Suppressor macrophage treated with lipopolysaccharide for 4 hours (primary cell): ENCODE results near the gene ZFP36.

Experiments used
- DNase-seq: peaks from one replicate; pipeline ENCODE4 v3.0.0-alpha.2; 2020

The ZFP36 gene

DNA sequence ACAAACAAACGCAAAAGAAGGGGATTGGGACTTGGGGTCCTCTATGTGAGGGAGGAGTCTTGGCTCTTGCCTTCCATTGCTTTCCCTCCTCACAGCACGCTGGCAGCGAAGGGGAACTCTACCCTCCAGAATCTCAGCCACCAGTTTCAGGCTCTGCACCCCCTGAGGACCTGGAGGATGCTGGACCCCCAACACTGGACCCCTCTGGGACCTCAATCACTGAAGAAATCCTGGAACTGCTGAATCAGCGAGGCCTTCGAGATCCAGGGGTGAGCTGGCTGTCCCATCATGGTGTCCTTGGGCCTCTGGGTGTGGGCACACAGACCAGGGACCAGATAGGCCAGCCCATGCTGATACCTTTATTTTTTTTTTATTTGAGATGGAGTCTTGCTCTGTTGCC lies 15.4 kb downstream of the ZFP36 start:
- DNase-seq = no peak

DNA sequence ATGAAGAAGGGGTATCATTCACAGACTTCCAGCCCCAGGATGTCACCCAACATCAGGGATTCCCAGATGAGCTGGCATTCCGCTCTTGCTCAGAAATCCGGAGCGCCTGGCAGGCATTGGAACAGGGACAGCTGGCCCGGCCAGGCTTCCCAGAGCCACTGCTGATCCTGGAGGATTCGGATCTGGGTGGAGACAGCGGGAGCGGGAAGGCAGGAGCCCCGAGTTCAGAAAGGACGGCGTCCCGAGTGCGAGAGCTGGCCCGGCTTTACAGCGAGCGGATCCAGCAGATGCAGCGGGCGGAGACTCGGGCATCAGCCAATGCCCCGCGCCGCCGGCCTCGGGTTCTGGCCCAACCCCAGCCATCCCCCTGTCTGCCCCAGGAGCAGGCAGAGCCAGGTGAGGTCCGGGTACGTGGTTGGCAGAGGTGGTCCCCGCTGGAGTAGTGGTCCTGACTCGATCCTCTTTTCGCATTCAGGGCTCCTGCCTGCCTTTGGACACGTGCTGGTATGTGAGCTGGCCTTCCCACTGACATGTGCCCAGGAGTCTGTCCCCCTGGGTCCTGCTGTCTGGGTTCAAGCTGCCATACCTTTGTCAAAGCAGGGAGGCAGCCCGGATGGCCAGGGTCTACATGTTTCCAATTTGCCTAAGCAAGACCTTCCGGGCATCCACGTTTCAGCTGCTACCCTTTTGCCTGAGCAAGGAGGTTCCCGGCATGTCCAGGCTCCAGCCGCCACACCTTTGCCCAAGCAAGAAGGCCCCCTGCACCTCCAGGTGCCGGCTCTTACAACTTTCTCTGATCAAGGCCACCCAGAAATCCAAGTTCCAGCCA lies 16.8 kb downstream of the ZFP36 start:
- DNase-seq = no peak

DNA sequence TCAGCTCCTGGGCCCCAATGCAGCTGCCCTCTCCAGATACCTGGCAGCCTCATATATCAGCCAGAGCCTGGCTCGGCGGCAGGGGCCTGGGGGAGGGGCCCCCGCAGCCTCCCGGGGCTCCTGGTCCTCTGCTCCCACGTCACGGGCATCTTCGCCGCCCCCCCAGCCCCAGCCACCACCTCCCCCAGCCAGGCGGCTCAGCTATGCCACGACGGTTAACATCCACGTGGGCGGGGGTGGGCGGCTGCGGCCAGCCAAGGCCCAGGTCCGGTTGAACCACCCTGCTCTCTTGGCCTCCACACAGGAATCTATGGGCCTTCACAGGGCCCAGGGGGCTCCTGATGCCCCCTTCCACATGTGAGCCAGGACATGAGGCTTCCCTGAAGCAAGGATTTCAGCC lies 18.3 kb downstream of the ZFP36 start:
- no peak for DNase-seq

DNA sequence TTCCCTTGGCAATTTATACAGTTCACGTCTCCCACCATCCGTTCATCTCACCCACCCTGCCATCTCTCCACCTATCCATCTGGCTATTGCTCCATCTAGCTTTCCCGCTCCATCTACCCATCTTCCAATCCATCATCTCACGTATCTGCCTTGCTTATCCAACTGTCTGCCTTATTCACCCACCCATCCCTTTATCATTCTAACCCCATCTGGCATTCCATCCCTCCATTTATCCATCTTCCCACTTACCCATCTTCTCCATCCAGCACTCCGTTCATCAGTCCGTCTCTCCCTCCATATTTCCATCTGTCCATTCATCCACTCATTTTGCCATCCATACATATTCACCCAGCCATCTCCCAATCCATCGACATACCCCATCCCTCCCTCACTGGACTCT lies 19.1 kb downstream of the ZFP36 start:
- no peak for DNase-seq

DNA sequence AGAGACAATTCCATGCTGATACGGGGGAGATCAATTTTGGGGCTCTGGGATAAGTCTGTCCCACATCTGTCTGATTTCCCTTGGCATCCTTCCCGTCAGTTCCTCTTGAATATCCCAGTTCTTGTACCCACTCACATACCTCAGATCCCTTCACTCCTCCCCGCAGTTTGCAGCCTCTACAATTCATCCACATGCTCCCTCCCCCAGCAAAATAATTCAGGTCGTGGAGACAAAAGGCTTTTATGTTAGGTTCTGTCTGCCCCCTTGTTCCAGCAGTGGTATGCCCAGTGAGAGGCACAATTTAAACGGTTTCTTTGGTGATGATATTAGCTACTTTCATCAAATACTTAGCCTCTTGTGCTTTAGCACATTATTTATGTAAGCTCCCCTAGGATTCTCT lies 19.5 kb downstream of the ZFP36 start:
- no peak for DNase-seq

DNA sequence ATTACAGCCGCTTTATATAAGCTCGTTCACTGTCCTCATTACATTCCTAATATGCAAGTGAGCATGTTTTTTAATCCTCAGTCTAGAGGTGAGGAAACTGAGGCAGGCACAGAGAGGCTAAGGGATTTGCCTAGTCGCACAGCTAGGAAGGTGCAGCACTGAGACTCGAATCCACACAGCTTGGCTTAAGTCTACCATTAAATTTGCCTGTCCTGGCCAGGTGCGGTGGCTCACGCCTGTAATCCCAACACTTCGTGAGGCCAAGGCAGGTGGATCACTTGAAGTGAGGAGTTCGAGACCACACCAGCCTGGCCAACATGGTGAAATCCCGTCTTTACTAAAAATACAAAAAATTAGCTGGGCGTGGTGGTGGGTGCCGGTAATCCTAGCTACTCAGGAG lies 21.1 kb downstream of the ZFP36 start:
- DNase-seq = no peak

DNA sequence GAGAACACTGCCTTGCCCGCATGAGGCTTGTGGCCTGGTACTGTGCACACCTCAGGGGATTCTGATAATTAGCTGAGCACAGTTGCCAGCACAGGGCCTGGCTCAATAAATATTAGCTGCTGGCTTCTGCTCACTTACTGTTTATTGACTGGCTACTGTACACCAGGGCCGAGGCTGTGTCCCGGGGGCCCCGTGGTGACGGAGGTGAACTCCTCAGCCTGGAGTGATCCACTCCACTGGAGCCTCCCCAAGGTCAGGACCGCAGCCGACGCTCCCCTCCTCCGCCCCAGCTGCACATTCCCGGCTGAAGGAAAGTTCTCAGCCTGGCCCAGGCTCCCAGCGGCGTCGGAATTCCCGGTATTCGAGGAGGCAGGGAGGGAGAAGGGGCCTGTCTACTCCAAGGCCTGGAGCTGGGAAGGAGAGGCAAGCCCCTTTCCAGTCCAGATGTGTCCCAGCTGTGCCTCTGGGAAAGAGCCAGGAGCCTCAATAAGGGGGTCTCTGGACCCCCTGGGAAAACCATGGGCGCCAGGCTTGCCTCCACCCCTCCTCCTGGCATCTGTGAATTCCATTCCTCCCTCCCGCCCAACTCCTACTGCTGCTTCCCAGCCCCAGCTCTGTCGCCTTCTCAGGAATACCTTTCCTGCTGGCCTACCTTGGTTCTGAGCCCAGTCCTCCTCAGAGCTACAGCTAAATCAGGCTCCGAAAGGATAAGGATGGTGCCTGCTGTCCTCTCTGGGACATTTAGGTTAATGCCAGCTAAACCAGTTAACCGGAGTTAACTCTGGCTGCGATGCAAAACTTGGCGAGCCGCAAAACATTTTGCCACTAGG lies 21.9 kb downstream of the ZFP36 start:
- no peak for DNase-seq

DNA sequence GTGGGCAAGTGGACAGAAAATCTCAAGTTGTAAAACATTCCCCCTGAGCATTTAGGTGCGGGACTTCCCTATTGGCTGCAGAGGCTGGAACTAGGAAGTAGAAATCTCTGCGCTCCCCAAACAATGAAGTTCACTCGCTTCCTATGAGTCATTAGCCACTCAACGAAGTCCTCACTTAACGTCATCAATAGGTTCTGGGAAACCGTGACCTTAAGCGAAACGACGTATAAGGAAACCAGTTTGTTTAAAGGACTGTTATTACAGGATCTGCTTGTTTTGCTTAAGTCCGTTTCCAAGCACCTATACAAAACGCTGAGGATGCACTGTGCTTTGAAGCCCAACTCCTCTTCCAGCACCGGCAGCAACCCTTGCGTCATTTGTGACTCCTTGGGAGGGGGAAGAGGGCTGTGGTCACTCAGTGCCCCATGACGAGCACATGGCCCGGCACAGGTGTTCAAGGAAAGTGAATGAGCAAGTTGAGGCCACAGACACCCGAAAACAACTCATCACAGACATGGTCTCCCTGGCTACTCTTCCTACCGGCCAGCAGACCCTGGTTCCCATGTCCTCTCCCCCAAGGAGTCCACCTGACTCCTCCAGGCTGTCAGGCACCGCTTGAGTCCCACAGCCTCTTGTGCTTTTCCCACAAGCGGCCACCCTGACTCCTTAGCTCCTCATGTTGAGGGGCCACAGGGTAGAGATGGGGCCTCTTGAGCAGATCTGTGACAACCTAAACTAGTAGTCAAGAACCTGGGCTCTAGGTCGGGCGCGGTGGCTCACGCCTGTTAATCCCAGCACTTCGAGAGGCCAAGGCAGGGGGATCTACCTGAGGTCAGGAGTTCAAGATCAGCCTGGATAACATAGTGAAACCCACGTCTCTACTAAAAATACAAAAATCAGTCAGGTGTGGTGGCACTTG lies 24.3 kb downstream of the ZFP36 start:
- peak; percentile 98 for DNase-seq

DNA sequence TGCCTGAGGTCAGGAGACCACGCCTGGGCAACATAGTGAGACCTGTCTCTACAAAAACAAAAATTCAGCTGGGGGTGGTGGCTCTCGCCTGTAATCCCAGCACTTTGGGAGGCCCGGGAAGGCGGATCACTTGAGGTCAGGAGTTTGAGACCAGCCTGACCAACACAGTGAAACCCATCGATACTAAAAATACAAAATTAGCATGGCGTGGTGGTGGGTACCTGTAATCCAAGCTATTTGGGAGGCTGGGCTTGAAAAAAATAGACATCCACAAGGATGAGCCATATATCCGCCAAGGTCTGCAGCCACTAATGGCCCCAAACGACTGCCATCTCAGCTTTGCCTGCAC lies 26.0 kb downstream of the ZFP36 start:
- DNase-seq = no peak

DNA sequence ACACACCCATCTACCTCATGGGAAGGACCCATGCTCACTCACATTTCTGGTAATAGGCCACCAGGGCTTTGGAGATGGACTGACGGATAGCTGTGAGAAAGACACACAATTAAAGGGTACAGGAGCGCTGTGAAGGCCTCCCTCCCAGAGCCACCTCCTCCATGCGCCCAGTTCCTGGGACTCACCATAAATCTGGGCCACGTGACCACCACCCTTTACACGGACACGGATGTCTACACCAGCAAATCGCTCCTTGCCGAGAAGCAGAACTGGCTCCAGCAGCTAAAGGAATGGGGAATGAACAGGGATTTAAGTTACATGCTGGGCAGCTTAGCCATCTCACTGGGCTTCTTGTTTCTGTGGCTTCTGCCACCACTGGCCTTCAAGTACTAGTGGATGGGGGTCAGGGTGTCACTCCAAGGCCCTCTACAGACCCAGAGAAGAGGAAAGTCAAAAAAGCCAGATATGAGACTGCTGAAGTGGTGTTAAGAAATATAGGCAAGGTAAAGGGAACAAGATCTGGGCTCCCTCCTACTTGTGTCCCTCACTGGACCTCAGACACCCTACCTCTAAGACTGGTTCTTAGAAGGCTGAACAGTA lies 26.9 kb downstream of the ZFP36 start:
- DNase-seq = no peak

DNA sequence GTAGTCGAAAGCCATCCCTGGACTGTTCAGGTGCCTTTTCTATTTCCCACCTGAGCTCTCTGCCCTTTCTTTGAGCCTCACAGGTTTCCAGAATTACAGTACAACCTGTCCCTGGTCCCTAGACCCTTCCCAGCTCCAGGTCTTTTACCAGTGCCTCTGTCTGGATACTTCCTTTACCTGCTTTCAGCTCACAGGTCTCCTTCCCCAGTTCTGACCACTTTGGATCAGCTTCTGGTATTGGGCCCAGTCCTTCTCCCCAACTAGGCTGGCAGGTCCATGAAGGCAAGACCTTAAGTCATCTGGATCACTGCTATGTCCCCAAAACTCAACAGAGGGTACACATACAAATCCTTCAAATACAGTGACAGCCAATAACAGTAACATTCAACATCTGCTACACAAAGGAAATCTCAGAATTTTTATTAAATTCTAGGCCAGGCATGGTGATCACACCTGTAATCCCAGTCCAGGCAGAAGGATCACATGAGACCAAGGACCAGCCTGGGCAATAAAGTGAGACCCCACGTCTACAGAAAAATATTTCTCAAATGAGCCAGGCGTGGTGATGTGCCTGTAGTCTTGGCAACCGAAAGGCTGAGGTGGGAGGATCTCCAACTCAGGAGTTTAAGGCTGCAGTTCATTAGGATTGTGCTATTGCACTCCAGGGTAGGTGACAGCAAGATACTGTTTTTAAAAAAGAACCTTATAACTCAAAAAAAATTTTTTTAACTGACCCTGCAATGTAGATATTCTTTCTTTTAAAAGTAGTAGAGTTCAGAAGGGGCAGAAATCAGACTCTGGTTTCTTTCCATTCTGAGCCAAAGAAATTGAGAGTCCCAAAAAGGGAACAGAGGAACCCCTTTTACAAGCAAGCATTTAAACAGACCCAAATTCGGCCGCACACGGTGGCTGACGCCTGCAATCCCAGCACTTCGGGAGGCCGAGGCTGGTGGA lies 27.8 kb downstream of the ZFP36 start:
- no peak for DNase-seq

DNA sequence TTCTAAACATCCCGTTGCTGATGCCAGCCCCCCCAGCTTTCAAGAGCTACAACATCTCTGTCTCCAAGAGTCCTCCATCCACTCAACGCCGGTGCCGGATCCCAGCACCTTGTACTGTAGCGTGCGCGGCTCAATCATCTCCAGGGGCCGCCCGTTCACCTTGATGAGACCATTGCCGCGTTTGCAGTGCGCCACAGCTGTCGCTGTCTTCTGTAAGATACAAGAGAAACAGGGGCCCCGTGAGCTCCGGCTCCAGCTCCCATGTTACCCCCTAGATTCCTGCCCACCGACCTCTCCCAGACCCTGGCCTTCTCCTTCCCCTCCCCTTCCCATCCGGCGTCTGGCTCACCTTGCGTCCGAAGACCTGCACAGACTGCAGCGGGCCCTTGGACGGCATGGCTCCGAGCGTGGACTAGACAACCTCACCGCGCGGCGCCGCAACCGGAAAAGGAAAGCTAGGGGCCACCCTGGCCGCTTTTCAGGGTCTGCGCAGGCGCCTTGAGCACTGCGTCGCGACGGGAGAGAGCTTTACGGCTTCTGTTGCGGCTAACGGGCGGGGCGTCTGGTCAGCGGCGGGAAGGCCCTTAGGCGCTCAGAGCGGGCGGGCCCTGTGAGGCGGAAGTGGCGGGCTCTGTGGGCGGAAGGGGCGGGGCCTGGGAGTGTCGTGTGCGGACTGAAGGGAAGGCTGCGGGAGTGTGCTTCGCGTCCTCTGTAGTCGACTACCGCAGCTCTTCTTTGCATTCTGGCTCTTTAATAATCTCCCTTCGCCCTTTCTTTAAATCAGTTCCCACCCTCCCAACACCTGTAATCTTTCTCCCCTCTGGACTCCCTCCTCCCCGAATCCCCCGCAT lies 29.1 kb downstream of the ZFP36 start, which contains the start of gene RPS16:
Gene RPS16 (minus strand): TSS at position 451 of the 851 bp plus-strand sequence. CDS start 54 bp downstream, at position 397.
- DNase-seq = peak; percentile 100

DNA sequence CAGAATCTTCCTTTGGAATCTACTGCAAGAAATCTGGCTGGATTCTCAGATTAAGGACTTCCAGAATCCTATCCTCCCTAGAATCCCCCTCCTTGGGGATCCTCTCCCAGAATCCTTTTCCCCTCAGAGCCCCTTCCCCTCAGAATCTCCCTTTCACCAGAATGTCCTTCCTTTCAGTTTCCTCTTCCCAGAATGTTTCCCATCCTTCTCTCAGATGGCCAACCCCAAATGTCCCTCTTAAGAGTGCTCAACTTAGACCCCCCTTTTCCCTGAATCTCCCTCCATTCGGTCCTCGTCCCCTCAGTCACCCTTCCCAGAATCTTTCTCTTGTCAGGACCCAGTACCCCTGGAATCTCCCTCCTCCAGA lies 29.7 kb downstream of the ZFP36 start:
- DNase-seq = peak; percentile 33

DNA sequence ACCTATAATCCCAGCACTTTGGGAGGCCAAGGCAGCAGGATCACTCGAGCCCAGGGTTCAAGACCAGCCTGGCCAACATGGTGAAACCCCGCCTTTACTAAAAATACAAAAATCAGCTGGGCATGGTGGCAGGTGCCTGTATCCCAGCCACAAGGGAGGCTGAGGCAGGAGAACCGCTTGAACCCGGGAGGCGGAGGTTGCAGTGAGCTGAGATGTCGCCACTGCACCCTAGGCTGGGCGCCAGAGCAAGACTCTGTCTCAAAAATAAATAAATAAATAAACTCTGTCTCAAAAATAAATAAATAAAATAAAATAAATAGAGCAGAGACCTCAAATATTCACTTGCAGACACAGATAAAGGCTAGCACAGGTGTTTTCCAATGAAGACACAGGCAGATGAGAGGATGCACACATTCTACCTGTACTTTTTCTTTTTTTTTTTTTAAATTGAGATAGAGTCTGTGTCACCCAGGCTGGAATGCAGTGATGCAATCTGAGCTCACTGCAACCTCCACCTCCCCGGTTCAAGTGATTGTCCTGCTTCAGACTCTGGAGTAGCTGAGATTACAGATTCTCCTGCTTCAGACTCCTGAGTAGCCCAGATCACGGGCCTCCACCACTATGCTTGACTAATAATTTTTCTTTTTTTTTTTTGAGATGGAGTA lies 31.8 kb downstream of the ZFP36 start:
- no peak for DNase-seq

DNA sequence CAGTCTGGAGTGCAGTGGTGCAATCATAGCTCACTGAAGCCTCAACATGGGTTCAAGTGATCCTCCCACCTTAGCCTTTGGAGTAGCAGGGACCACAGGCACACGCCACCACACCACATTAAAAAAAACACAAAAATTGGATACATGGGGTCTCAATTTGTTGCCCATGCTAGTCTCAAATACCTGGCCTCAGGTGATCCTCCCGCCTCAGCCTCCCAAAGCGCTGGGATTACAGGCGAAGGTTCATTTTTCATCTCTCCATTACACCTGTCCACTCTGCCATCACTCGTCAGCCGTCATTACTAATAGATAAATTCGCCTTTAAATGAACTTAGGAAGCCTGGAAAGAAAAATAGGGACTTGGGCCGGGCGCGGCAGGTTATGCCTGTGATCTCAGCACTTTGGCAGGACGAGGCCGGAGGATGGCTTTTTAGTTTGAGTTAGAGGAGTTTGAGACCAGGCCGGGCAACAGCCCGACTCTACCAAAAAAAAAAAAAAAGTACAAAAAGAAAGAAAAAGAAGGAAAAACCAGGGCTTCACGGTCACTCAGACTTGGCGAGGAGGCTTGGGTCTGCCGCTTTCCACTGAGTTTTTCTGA lies 38.0 kb downstream of the ZFP36 start:
- DNase-seq = peak; percentile 25

DNA sequence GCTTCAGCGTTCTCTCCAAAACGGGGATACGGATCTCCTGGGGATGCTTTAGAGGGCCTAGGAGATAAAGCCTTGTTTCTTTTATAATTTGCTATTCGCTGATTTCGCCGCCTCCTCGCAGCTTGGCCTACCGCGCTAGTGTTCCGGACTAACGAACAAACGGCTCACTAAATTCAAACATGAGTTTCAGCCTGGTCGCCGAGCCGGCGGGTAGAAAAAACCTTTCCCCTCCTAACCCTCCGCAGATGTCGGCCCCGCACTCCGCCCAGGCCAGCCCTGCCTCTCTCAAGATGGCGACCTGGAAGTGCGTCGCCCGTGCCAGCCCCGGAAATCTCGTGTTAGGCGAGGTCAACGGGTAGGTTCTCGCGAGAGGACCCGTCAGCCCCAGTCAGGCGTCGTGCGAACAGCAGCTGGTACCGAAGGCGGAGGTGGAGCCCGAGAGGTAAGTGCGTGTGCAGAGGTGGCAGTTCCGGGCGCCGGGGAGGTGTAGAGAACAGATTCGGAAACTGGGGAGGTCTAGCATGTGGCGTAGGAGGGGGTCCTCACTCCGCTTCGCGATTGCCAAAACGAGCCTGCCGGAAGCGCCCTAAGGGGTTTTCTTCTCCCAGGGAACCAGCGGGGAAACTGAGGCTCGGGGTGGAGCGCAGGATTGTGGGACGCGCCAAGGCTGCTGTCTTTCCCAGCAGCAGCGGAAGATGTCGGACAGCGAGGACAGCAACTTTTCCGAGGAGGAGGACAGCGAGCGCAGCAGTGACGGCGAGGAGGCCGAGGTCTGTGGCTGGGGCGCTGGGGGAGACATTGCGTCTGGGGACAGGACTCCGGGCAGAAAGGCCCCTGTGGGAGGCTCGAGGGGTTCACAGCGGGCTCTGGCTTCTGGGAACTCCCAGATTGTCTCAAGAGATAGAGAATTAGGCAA lies 38.8 kb downstream of the ZFP36 start, which contains the start of gene SUPT5H:
Gene SUPT5H (plus strand): TSS at position 387 of the 916 bp plus-strand sequence. CDS start 309 bp downstream, at position 696.
- DNase-seq = peak; percentile 99

DNA sequence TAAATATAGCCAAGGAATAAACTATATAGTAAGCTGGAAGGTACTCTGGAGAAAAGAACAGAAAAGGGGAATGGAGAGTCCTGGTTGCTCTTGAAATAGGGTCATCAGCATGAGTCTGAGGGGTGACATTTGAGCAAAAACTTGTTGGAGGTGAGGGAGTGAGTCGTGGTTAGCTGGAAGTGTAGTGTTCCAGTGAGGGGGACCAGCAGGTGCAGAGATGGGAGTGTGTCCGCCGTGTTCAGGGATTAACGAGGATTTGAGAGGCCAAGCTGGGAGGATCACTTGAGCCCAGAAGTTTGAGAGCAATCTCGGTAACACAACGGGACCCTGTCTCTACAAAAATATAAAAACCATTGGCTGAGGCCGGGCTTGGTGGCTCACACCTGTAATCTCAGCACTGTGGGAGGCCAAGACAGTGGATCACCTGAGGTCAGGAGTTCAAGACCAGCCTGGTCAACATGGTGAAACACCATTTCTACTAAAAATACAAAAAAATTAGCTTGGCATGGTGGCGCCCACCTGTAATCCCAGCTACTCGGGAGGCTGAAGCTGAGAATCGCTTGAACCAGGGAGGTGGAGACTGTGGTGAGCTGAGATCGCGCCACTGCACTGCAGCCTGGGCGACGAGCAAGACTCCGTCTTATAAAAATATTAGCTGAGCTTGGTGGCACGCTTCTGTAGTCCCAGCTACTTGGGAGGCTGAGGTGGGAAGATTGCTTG lies 39.9 kb downstream of the ZFP36 start:
- DNase-seq = no peak

DNA sequence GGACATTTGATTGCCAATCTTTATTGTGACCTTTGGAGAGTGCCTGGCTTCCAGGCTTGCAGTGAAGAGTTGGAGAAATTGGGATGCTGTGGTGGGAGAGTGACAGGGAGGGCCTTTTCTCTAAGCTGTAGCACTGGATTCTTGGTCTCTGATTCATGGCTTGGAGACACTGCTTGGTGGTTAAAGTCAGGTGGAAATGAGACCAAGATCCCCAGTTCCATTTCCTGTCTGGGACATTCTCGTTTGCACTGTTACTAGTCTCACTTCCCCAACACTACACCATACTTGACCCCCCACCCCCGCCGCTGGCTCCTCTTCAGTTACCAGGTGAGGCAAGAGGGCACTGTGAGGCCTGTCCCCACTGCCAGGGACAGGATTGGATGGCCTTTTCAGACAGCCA lies 41.6 kb downstream of the ZFP36 start:
- DNase-seq = peak; percentile 69
